Myocyte (in vitro differentiated cells): ENCODE measurements around the gene CDKN2C. TPM values are rescaled to one million over a fixed set of nuclear protein-coding genes. Genes with fewer than 3 reads are reported as not detected.
A peak's percentile ranks its signal among the peaks of the same experiment; 100 is the strongest.
"Not testable (repeated sequence)": the region's sequence is repeated elsewhere in the genome, so short reads cannot be mapped to it uniquely, and the experiment has no call there.

Source experiments
- DNase-seq: peaks from one replicate; pipeline ENCODE4 v3.0.0-alpha.2; 2012; ENCODE audit warnings: low read depth
- polyA plus RNA-seq: library from polyadenylated mRNA; unstranded; fragments of >200 nt; gene quantifications from one replicate; pipeline ENCODE4 v1.2.1, GENCODE V29; 2012; ENCODE audit warnings: missing spikeins
- total RNA-seq: library from RNA; depleted of rRNA; stranded (reverse); fragments of >200 nt; gene quantifications from 2 replicates; pipeline ENCODE4 v1.2.3, GENCODE V29; 2014

The CDKN2C gene
- 17.8 and 27.7 TPM in 2 replicates for total RNA-seq
- polyA plus RNA-seq, result 10.6 TPM

GRCh38 chr1:50969611-50970508, at the start of gene CDKN2C:
CDKN2C (plus strand) TSS chr1:50970245; CDS start chr1:50970369, 124 bp downstream.
- DNase-seq, result peak; percentile 95

DNA sequence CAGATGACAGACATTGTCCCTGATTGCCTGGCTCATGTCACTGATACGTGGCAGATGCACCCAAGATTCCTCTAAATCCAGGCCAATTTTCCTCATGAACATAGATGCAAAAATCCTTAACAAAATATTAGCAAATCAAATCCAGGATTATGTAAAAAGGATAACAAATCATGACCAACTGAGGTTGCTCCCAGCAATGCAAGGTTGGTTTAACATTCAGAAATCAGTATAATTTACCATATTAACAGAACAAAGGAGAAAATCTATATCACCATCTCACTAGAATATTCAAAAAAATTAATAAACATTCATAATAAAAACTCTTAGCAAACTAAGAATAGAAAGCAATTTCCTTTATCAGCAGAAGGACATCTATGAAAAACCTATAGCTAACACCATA, 49.6 kb upstream of the CDKN2C start:
- no peak for DNase-seq

DNA sequence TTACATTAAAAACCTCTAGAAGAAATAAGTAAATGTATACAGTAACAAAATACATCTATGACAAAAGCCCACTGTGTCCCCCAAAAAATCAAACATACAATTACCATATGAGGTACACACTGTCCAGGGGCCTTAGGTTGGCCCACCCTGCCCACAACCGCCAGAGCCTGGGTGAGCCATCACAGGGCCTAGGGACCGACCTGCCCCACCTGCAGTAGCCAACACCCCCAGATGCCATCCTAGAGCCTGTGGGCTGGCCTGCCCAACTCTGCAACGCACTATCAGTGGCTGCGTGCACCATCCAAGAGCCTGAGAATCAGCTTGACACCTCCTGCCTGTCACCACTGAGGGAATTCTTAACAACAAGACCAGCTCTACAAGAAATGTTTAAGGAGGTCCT, 49.0 kb upstream of the CDKN2C start:
- DNase-seq, result no peak

DNA sequence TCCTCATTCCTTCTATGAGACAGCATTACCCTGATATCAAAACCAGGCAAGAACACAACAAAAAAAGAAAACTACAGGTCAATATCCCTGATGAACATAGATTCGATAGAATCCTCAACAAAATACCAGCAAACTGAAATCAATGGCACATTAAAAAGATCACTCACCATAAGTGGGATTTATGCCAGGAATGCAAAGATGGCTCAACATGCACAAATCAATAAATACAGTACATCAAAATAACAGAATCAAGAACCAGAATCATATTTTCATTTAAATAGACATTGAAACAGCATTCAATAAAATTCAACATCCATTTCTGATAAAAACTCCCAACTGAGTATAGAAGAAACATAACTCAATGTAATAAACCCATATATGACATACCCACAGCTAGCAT, 46.5 kb upstream of the CDKN2C start:
- DNase-seq, result no peak

GRCh38 chr1:50929376-50929958, 40.6 kb upstream of the CDKN2C start:
- peak; percentile 49 for DNase-seq

- no peak for DNase-seq
Measured at GRCh38 chr1:50930193-50930592, 39.9 kb upstream of the CDKN2C start.

DNA sequence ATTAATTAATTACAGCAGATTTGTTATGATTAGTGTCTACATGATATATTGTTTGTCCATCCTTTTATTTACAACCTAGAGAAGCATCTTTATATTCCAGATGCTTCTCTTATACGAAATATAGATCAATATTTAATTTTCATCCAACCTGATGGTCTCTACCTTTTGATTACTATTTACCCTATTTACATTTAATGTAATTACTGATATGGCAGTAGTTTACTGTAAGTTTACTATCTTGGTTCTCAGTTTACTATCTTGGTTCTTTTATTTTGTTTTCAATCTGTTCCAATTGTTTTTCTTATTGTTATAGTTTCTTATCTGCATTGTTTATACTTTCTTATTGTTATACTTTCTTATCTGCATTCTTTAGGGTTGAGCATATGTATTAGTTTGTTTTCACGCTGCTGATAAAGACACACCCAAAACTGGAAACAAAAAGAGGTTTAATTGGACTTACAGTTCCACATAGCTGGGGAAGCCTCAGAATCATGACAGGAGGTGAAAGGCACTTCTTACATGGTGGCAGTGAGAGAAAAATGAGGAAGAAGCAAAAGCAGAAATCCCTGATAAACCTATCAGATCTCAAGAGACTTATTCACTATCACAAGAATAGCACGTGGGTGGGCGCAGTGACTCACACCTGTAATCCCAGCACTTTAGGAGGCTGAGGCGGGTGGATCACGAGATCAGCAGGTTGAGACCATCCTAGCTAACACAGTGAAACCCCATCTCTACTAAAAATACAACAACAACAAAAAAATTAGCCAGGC, 38.9 kb upstream of the CDKN2C start:
- no peak for DNase-seq

- DNase-seq, result not testable (repeated sequence)
Measured at GRCh38 chr1:50932043-50932442, 38.0 kb upstream of the CDKN2C start.

- DNase-seq, result not testable (repeated sequence)
Measured at GRCh38 chr1:50933770-50934169, 36.3 kb upstream of the CDKN2C start.

DNA sequence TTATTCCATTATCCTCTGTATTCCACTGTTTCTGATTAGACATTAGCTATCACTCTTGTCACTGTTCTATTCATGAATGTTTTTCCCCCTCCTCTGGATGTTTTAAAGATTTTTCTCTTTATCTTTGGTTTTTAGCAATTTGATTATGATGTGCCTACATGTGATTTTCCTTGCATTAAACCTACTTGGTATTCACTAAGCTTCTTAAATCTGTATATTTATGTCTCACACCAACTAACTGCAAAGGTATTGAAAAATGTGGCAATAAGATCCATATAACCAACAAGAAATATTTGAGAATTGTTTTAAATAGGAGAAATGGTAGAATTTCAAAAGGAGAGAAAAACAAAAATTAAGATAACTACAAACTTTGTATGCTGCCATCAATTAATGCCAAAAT, 35.2 kb upstream of the CDKN2C start:
- no peak for DNase-seq

DNA sequence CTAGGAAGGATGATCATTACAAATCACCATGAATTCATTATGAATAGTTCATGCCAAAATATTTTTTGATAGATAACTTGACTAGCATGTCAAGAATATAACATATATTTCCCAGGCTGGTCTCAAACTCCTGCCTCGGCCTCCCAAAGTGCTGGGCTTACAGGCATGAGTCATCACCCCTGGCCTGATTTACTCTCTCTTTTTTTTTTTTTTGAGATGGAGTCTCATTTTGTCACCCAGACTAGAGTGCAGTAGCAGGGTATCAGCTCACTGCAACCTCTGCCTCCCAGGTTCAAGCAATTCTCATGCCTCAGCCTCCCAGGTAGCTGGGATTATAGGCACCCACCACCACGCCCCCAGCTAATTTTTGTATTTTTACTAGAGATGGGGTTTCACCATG, 34.8 kb upstream of the CDKN2C start:
- DNase-seq, result not testable (repeated sequence)

DNA sequence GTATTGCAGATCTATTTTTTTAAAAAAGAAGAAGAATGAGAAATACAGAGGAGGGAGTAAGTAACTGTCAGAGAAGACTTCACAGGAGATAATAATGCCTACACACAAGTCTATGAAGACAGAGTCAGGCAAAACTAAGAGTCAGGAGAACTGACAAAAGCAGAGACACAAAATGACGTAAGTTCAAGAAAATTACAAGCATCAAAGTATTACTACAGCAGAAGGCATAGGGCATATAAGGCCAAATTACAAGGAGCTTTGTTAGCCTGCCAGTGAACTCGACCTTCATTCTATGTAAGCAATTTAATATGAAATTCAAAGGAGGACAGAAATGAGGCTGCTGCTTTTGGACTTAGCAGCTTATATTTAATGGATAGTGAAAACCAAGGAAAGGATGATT, 33.7 kb upstream of the CDKN2C start:
- no peak for DNase-seq

GRCh38 chr1:50940291-50940690, 29.8 kb upstream of the CDKN2C start:
- DNase-seq, result no peak

- DNase-seq, result no peak
Measured at GRCh38 chr1:50942334-50942733, 27.7 kb upstream of the CDKN2C start.

DNA sequence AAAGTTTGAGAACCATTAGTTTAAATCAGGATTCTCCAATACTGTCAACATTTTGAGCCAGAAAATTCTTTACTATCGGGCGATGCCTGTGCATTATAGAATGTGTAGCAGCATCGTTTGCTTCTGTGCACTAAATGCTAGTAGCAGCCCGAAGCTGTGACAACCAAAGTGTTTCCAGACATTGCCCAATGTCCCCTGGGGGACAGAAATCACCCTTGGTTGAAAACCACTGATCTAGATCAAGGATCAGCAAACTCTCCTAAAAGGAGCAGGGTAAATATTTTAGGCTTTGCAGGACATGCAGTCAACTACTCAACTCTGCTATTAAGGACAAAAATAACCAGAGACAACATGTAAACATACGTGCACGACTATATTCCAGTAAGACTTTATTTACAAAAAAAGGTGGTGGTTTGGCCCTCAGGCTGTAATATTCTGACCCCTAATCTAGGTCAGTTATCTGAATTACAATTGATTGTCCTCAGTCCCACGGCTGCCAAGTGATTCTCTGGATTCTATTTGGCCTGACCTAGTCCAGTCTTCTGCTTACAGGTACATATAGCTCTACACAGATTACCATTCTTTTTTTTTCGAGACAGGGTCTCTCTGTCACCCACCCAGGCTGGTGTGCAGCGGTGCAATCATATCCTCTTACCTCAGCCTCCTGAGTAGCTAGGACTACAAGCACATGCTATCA, 20.6 kb upstream of the CDKN2C start:
- DNase-seq, result no peak

GRCh38 chr1:50950396-50950795, 19.6 kb upstream of the CDKN2C start:
- no peak for DNase-seq

GRCh38 chr1:50952566-50952965, 17.5 kb upstream of the CDKN2C start:
- not testable (repeated sequence) for DNase-seq

GRCh38 chr1:50955116-50955515, 14.9 kb upstream of the CDKN2C start:
- no peak for DNase-seq

GRCh38 chr1:50959303-50959912, 10.6 kb upstream of the CDKN2C start:
- peak; percentile 43 for DNase-seq

GRCh38 chr1:50959913-50960844, 9.9 kb upstream of the CDKN2C start, which contains the start of gene FAF1:
FAF1 (minus strand) TSS chr1:50960267; CDS start chr1:50959811, 456 bp downstream.
- peak; percentile 96 for DNase-seq
